ENCODE measurements around the gene PPCS. TPM values are rescaled to one million over a fixed set of nuclear protein-coding genes. Genes with fewer than 3 reads are reported as not detected.

The PPCS gene
- total RNA-seq, 2 donors from 2014 or later: 93.0 to 108 TPM

GRCh38 chr1:42453386-42453785 lies 3.0 kb upstream of the PPCS start:
- no peak for TF ChIP-seq CTCF (IDR thresholded peaks at IDR 0.05)
- peaks cover 8% of the 10 kb centered on the region for H3K4me1 ChIP-seq
- no peaks in the 10 kb centered on the region for H3K27me3 ChIP-seq
- intact Hi-C loops (cut with DNase I): no loop called here
- DNase-seq: no peak
- no peaks in the 10 kb centered on the region for H3K36me3 ChIP-seq
- H3K9me3 ChIP-seq: no peaks in the 10 kb centered on the region
- no peak overlapping the region for H3K9ac ChIP-seq (ENCODE audit: low read depth in 2 of 2, low read length in 2 of 2)
- no peak overlapping the region for H3K27ac ChIP-seq
- no peak overlapping the region for H3K4me3 ChIP-seq

GRCh38 chr1:42454403-42454802 lies 1.9 kb upstream of the PPCS start:
- intact Hi-C loops (cut with DNase I): no loop called here
- H3K27ac ChIP-seq: no peak overlapping the region
- H3K4me1 ChIP-seq: peaks cover 8% of the 10 kb centered on the region
- H3K27me3 ChIP-seq: no peaks in the 10 kb centered on the region
- H3K9ac ChIP-seq (ENCODE audit: low read depth in 2 of 2, low read length in 2 of 2): no peak overlapping the region
- H3K9me3 ChIP-seq: no peaks in the 10 kb centered on the region
- no peak overlapping the region for H3K4me3 ChIP-seq
- no peaks in the 10 kb centered on the region for H3K36me3 ChIP-seq
- DNase-seq: no peak
- TF ChIP-seq CTCF (IDR thresholded peaks at IDR 0.05): no peak

GRCh38 chr1:42456754-42457089 lies 379 bp downstream of the PPCS start:
- H3K27me3 ChIP-seq: no peaks in the 10 kb centered on the region
- no peak for TF ChIP-seq CTCF (IDR thresholded peaks at IDR 0.05)
- peak overlapping the region; percentile 90 to 97 for H3K9ac ChIP-seq (ENCODE audit: low read depth in 2 of 2, low read length in 2 of 2)
- intact Hi-C loops (cut with DNase I): no loop called here
- H3K36me3 ChIP-seq: peaks cover 4% of the 10 kb centered on the region
- H3K27ac ChIP-seq: peak overlapping the region; percentile 90
- H3K4me3 ChIP-seq: peak overlapping the region; percentile 76
- DNase-seq: peak; percentile 74
- no peaks in the 10 kb centered on the region for H3K9me3 ChIP-seq
- H3K4me1 ChIP-seq: peaks cover 8% of the 10 kb centered on the region

GRCh38 chr1:42461196-42461595 lies 4.9 kb downstream of the PPCS start:
- no peak for DNase-seq
- Histone ChIP-seq H3K9ac (ENCODE audit: low read depth in 2 of 2, low read length in 2 of 2) (no peak overlapping the region), H3K4me3 (no peak overlapping the region), H3K36me3 (peaks cover 4% of the 10 kb centered on the region), H3K27me3 (no peaks in the 10 kb centered on the region), H3K27ac (no peak overlapping the region), H3K4me1 (peaks cover 8% of the 10 kb centered on the region), H3K9me3 (no peaks in the 10 kb centered on the region)
- no peak for TF ChIP-seq CTCF (IDR thresholded peaks at IDR 0.05)
- intact Hi-C loops (cut with DNase I): loop anchor here (10.0 kb wide), 1 partner anchor 116 kb away; no protein-coding TSS in a partner anchor

- peak; percentile 97 for DNase-seq
- peak within 1 kb of the TSS; percentile 53 to 65 for H3K9ac ChIP-seq (ENCODE audit: low read depth in 2 of 2, low read length in 2 of 2)
- no peak for TF ChIP-seq CTCF (IDR thresholded peaks at IDR 0.05)
- peaks cover 4% of the 10 kb centered on the region for H3K36me3 ChIP-seq
- peak within 1 kb of the TSS; percentile 83 for H3K4me3 ChIP-seq
- H3K4me1 ChIP-seq: no peaks in the 10 kb centered on the region
- intact Hi-C loops (cut with DNase I): loop anchor here (10.0 kb wide), 1 partner anchor 118 kb away; no protein-coding TSS in a partner anchor
- H3K27ac ChIP-seq: peak within 1 kb of the TSS; percentile 37
- no peaks in the 10 kb centered on the region for H3K9me3 ChIP-seq
- H3K27me3 ChIP-seq: no peaks in the 10 kb centered on the region
Measured at GRCh38 chr1:42462828-42463763, 6.8 kb downstream of the PPCS start, which contains the start of gene CCDC30. TSS of gene CCDC30 (plus strand) at chr1:42463286. CDS start at chr1:42480552, 17,266 bp downstream.

Data from colonic mucosa (tissue), 4 donors.